ENCODE results near the gene ST8SIA5. TPM values are rescaled to one million over a fixed set of nuclear protein-coding genes. Genes with fewer than 3 reads are reported as not detected.

ST8SIA5 gene
- total and polyA plus RNA-seq, 2 experiments from 2014 or later = 3.3 to 4.8 TPM

DNA sequence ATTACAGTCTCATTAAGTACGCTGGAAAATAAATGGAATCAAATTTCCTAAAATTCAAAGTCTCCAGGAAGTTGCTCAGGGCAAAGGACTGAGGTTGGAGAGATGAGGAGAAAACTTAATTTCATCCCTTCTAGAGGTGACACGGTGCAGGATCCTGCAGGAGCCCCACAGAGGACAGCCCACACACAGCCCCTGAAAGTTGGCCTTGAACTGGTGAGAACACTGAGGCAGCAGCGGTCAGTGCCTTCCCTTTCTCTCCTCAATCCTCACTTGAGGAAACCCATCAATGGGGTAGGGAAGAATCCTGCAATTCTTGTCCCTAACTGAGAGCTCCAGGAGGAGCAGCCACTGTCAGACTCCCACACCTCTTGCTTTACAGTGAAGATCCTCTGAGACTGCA lies 137.3 kb downstream of the ST8SIA5 start:
- Histone ChIP-seq H4K20me1 (replicated peaks; ENCODE audit: insufficient read depth) (no peaks in the 10 kb centered on the region), H3K4me3 (no peak overlapping the region), H2AFZ (no peak overlapping the region), H3K4me2 (no peak overlapping the region), H3K79me2 (replicated peaks; ENCODE audit: insufficient read depth) (no peaks in the 10 kb centered on the region), H3K9me2 (ENCODE audit: insufficient read depth) (no peaks in the 10 kb centered on the region), H3K27ac (ENCODE audit: low read depth) (no peak overlapping the region), H3K27me3 (ENCODE audit: insufficient read depth) (no peaks in the 10 kb centered on the region), H3K36me3 (ENCODE audit: insufficient read depth) (no peaks in the 10 kb centered on the region), H3F3A (replicated peaks; ENCODE audit: low read depth) (no peaks in the 10 kb centered on the region), H3K4me1 (ENCODE audit: insufficient read depth) (no peaks in the 10 kb centered on the region)
- Mint-ChIP-seq H3K27ac (no peak overlapping the region), H3K9me3 (no peaks in the 10 kb centered on the region), H3K27me3 (ENCODE audit: insufficient read depth, low read depth, poor library complexity) (no peaks in the 10 kb centered on the region), H3K4me1 (peaks cover 6% of the 10 kb centered on the region; the same call in 2 of the 3 replicates), H3K4me3 (no peak overlapping the region), H3K36me3 (ENCODE audit: low read depth) (no peaks in the 10 kb centered on the region)
- ATAC-seq = no peak
- no peak for DNase-seq (ENCODE audit: low spot score)
- TF ChIP-seq ZNF331 (CRISPR knock-in tag; IDR thresholded peaks at IDR 0.05; ENCODE audit: low read depth) = no peak
- no peak for TF ChIP-seq STAT1 (IDR thresholded peaks at IDR 0.05; ENCODE audit: unreplicated experiment)
- TF ChIP-seq POLR2AphosphoS5 (IDR thresholded peaks at IDR 0.05; ENCODE audit: low read depth) = no peak
- no peak for TF ChIP-seq NANOG (IDR thresholded peaks at IDR 0.05; ENCODE audit: borderline replicate concordance)
- TF ChIP-seq JUNB (IDR thresholded peaks at IDR 0.05; ENCODE audit: unreplicated experiment) = no peak
- TF ChIP-seq, protein P1, sequence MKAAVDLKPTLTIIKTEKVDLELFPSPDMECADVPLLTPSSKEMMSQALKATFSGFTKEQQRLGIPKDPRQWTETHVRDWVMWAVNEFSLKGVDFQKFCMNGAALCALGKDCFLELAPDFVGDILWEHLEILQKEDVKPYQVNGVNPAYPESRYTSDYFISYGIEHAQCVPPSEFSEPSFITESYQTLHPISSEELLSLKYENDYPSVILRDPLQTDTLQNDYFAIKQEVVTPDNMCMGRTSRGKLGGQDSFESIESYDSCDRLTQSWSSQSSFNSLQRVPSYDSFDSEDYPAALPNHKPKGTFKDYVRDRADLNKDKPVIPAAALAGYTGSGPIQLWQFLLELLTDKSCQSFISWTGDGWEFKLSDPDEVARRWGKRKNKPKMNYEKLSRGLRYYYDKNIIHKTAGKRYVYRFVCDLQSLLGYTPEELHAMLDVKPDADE (IDR thresholded peaks at IDR 0.05) = no peak
- TF ChIP-seq EZH2 (IDR thresholded peaks at IDR 0.05; ENCODE audit: low read depth, unreplicated experiment) = no peak
- TF ChIP-seq, protein P2, sequence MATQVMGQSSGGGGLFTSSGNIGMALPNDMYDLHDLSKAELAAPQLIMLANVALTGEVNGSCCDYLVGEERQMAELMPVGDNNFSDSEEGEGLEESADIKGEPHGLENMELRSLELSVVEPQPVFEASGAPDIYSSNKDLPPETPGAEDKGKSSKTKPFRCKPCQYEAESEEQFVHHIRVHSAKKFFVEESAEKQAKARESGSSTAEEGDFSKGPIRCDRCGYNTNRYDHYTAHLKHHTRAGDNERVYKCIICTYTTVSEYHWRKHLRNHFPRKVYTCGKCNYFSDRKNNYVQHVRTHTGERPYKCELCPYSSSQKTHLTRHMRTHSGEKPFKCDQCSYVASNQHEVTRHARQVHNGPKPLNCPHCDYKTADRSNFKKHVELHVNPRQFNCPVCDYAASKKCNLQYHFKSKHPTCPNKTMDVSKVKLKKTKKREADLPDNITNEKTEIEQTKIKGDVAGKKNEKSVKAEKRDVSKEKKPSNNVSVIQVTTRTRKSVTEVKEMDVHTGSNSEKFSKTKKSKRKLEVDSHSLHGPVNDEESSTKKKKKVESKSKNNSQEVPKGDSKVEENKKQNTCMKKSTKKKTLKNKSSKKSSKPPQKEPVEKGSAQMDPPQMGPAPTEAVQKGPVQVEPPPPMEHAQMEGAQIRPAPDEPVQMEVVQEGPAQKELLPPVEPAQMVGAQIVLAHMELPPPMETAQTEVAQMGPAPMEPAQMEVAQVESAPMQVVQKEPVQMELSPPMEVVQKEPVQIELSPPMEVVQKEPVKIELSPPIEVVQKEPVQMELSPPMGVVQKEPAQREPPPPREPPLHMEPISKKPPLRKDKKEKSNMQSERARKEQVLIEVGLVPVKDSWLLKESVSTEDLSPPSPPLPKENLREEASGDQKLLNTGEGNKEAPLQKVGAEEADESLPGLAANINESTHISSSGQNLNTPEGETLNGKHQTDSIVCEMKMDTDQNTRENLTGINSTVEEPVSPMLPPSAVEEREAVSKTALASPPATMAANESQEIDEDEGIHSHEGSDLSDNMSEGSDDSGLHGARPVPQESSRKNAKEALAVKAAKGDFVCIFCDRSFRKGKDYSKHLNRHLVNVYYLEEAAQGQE (IDR thresholded peaks at IDR 0.05; ENCODE audit: unreplicated experiment) = no peak
- TF ChIP-seq ZNF114 (CRISPR knock-in tag; IDR thresholded peaks at IDR 0.05) = no peak

Small RNAs within 50 kb of the gene (small RNA-seq; reads per million reads assigned to genes)
- not detected for gene AC090311.1 (ENCODE audit: low replicate concordance)

Other genes with a start within 250 kb of the ST8SIA5 start
- gene LOXHD1, start 99.8 kb downstream of the ST8SIA5 start, total RNA-seq (2014; rRNA removed; shearing (Covaris generic)) = 0.16 and 0.17 TPM in 2 replicates
- 0.23 TPM in 1 of 2 replicates, not detected in the other for gene LOXHD1, start 99.8 kb downstream of the ST8SIA5 start, polyA plus RNA-seq (2016; fragmentation: Nextera tagmentation; extraction: Ambion mirVana)
- gene PIAS2, start 160.5 kb upstream of the ST8SIA5 start, total RNA-seq (2014; rRNA removed; shearing (Covaris generic)) = 54.1 and 54.2 TPM in 2 replicates
- 27.5 and 30.3 TPM in 2 replicates for gene PIAS2, start 160.5 kb upstream of the ST8SIA5 start, polyA plus RNA-seq (2016; fragmentation: Nextera tagmentation; extraction: Ambion mirVana)
- gene KATNAL2, start 160.5 kb upstream of the ST8SIA5 start, total RNA-seq (2014; rRNA removed; shearing (Covaris generic)) = 7.7 and 11.8 TPM in 2 replicates
- 9.9 and 11.8 TPM in 2 replicates for gene KATNAL2, start 160.5 kb upstream of the ST8SIA5 start, polyA plus RNA-seq (2016; fragmentation: Nextera tagmentation; extraction: Ambion mirVana)